GM12891 (cell line): Measurements from ENCODE around the gene GRIFIN.

Experiments
- DNase-seq: peaks from one replicate; pipeline ENCODE4 v3.0.0; 2011; ENCODE audit warnings: low spot score; ENCODE audit not compliant: insufficient read length
- FAIRE-seq: peaks from 2 replicates; lab custom pipeline; 2011; peaks lifted over from hg19 to GRCh38; lab: Jason Lieb, UNC
- PAX5 ChIP-seq: IDR thresholded peaks from 2 replicates; pipeline ENCODE4 v1.6.1; 2011; ENCODE audit warnings: low read length, moderate library complexity, mild to moderate bottlenecking; ENCODE audit not compliant: insufficient read depth, severe bottlenecking
- POLR2A ChIP-seq: IDR thresholded peaks from 2 replicates; pipeline ENCODE4 v1.6.1; 2011; ENCODE audit warnings: low read depth, low read length, control low read depth
- POLR2AphosphoS5 ChIP-seq: IDR thresholded peaks from 2 replicates; pipeline ENCODE4 v1.6.1; 2011; ENCODE audit warnings: low read depth, low read length, control low read depth
- POU2F2 ChIP-seq: IDR thresholded peaks from 2 replicates; pipeline ENCODE4 v1.6.1; 2011; ENCODE audit warnings: low read depth, mild to moderate bottlenecking, control low read depth, low read length, moderate library complexity
- SPI1 ChIP-seq: IDR thresholded peaks from 2 replicates; pipeline ENCODE4 v1.6.1; 2011; ENCODE audit warnings: low read depth, low read length, control low read depth
- TAF1 ChIP-seq: IDR thresholded peaks from 2 replicates; pipeline ENCODE4 v1.6.1; 2011; ENCODE audit warnings: low read depth, low read length, control low read depth

The GRIFIN gene

GRCh38 chr7:2513702-2514101 is 37.5 kb upstream of the GRIFIN start:
- TF ChIP-seq TAF1 (no peak), POU2F2 (no peak), PAX5 (no peak), SPI1 (no peak), POLR2A (no peak)
- DNase-seq: no peak
- no peak for FAIRE-seq

- DNase-seq: no peak
- TF ChIP-seq POU2F2: no peak
- TF ChIP-seq SPI1: no peak
- no peak for TF ChIP-seq TAF1
- TF ChIP-seq POLR2A: no peak
- TF ChIP-seq PAX5: no peak
- no peak for TF ChIP-seq POLR2AphosphoS5
- FAIRE-seq: peak; percentile 20
Measured at GRCh38 chr7:2512713-2513112, 36.5 kb upstream of the GRIFIN start.

GRCh38 chr7:2512179-2512661 is 36.0 kb upstream of the GRIFIN start:
- no peak for FAIRE-seq
- DNase-seq: no peak

GRCh38 chr7:2511769-2512168 is 35.6 kb upstream of the GRIFIN start:
- FAIRE-seq (no peak), DNase-seq (no peak)
- TF ChIP-seq POLR2A (no peak), TAF1 (no peak), SPI1 (no peak), POU2F2 (no peak), PAX5 (no peak), POLR2AphosphoS5 (no peak)

More at GRCh38 chr7:2512179-2512661, 36.0 kb upstream of the GRIFIN start:
- TF ChIP-seq POLR2A (no peak), TAF1 (no peak), SPI1 (no peak), POLR2AphosphoS5 (no peak), PAX5 (no peak), POU2F2 (no peak)

- TF ChIP-seq TAF1 (no peak), POU2F2 (no peak), POLR2AphosphoS5 (no peak), POLR2A (no peak), PAX5 (no peak), SPI1 (0 out of 2 replicates have a peak, but pooled peaks have one; percentile 18)
- no peak for DNase-seq
- peak; percentile 48 for FAIRE-seq
Measured at GRCh38 chr7:2510909-2511768, 34.9 kb upstream of the GRIFIN start.

GRCh38 chr7:2510130-2510776 is 34.1 kb upstream of the GRIFIN start:
- DNase-seq (no peak), FAIRE-seq (no peak)

GRCh38 chr7:2509298-2509906 is 33.2 kb upstream of the GRIFIN start:
- no peak for FAIRE-seq
- no peak for DNase-seq
- TF ChIP-seq POLR2A (no peak), SPI1 (no peak), POU2F2 (no peak), POLR2AphosphoS5 (no peak), PAX5 (no peak), TAF1 (no peak)

More at GRCh38 chr7:2510130-2510776, 34.1 kb upstream of the GRIFIN start:
- TF ChIP-seq POU2F2: no peak
- TF ChIP-seq PAX5: no peak
- no peak for TF ChIP-seq POLR2AphosphoS5
- TF ChIP-seq SPI1: no peak
- no peak for TF ChIP-seq POLR2A
- TF ChIP-seq TAF1: no peak

GRCh38 chr7:2508327-2509215 is 32.4 kb upstream of the GRIFIN start:
- peak; percentile 93 for FAIRE-seq
- DNase-seq: peak; percentile 78
- TF ChIP-seq PAX5: no peak
- TF ChIP-seq POLR2AphosphoS5: no peak
- TF ChIP-seq POLR2A: no peak
- no peak for TF ChIP-seq POU2F2
- no peak for TF ChIP-seq SPI1
- no peak for TF ChIP-seq TAF1
